SU-DHL-6 (cell line): ENCODE measurements around the gene BLTP3A.

Source experiments
- EZH2phosphoT487 ChIP-seq: fragments of 200-600 bp; sonication (generic), shearing (Covaris generic); conservative IDR thresholded peaks from 2 replicates; pipeline ENCODE4 v1.6.1; 2018; ENCODE audit warnings: mild to moderate bottlenecking, antibody characterized with exemption, low read length, moderate library complexity, mixed read lengths
- TF ChIP-seq, protein P1 (sequence below): fragments of 200-600 bp; sonication (generic); IDR thresholded peaks from one replicate; pipeline ENCODE4 v1.5.1; 2017; ENCODE audit warnings: antibody characterized with exemption, mild to moderate bottlenecking, low read length, moderate library complexity; ENCODE audit not compliant: insufficient read depth, poor library complexity, severe bottlenecking

DNA sequence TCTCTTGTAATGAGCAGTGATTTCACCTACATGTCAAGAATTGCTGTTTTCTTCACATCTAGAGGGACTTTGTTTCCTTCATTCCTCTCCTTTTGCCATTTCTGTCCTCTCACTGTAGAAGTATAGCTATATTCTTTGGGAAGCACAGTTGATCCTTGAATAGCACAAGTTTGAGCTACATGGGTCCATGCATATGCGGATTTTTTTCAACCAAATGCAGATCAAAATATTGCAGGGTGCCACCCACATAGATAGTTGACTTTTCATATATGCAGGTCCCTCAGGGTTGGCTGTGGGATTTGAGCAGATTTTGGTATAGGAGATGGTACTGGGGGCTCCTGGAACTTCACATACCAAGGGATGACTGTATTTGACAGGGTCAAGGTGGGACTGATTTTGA lies 41.1 kb downstream of the BLTP3A start:
- TF ChIP-seq, protein P1, sequence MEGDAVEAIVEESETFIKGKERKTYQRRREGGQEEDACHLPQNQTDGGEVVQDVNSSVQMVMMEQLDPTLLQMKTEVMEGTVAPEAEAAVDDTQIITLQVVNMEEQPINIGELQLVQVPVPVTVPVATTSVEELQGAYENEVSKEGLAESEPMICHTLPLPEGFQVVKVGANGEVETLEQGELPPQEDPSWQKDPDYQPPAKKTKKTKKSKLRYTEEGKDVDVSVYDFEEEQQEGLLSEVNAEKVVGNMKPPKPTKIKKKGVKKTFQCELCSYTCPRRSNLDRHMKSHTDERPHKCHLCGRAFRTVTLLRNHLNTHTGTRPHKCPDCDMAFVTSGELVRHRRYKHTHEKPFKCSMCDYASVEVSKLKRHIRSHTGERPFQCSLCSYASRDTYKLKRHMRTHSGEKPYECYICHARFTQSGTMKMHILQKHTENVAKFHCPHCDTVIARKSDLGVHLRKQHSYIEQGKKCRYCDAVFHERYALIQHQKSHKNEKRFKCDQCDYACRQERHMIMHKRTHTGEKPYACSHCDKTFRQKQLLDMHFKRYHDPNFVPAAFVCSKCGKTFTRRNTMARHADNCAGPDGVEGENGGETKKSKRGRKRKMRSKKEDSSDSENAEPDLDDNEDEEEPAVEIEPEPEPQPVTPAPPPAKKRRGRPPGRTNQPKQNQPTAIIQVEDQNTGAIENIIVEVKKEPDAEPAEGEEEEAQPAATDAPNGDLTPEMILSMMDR: no peak
- no peak for TF ChIP-seq EZH2phosphoT487
